ENCODE results near the gene CSAD. TPM values are rescaled to one million over a fixed set of nuclear protein-coding genes. Genes with fewer than 3 reads are reported as not detected.

Gene CSAD
- total and polyA plus RNA-seq, 2 of the 13 experiments (the other 11 are each of a cell fraction or from before 2014, with no cell fraction given), result 7.2 to 23.5 TPM

DNA sequence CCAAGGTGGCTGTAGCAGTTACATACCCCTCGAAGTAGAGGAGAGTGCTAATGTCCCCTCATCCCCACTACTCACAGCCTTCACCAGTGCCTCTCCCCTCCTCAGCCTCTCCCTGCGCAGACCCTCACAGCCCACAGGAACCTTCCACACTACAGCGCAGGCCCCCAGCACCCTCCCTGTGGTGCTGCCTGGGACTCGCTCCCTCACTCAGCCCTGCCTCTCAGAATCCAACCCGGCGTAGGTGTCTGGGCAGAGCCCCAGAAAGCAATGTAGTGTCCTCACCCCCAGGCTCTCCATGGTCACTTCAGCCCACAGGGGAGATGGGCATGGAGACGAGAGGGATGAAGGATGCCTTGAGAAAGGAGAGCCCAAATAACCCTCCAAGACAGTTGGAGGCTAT, 11.1 kb downstream of the CSAD start:
- CTCF ChIA-PET (ENCODE audit: low intra/inter-chr PET ratio, low total read pairs), result no interaction called here
- no peak for DNase-seq (ENCODE audit: low spot score)
- peaks cover 27% of the 10 kb centered on the region for H3K4me1 ChIP-seq (ENCODE audit: insufficient read depth, low read length)
- in situ Hi-C loops (cut with HindIII; ENCODE audit: extremely low pct_ligation_motif_present, low pct_unique_long_range_greater_than_20kb) (no loop called here), intact Hi-C loops (cut with micrococcal nuclease; ENCODE audit: unreplicated experiment) (no loop called here)
- no peak for FAIRE-seq
- POLR2A ChIA-PET, result no interaction called here
- TF ChIP-seq SIX1 (CRISPR knock-in tag; IDR thresholded peaks at IDR 0.05; ENCODE audit: borderline replicate concordance) (no peak), NFE2L2 (IDR thresholded peaks at IDR 0.05; ENCODE audit: low read length) (no peak), ZNF839 (CRISPR knock-in tag; IDR thresholded peaks at IDR 0.05; ENCODE audit: borderline replicate concordance) (no peak), FOSL2 (CRISPR knock-in tag; IDR thresholded peaks at IDR 0.05) (no peak), THYN1 (CRISPR knock-in tag; IDR thresholded peaks at IDR 0.05; ENCODE audit: borderline replicate concordance, low read depth) (no peak), ETV6 (CRISPR knock-in tag; conservative IDR thresholded peaks at IDR 0.05) (no peak), MAF1 (CRISPR knock-in tag; IDR thresholded peaks at IDR 0.05; ENCODE audit: borderline replicate concordance) (no peak), KLF15 (CRISPR knock-in tag; IDR thresholded peaks at IDR 0.05; ENCODE audit: borderline replicate concordance) (no peak), SIX4 (CRISPR knock-in tag; IDR thresholded peaks at IDR 0.05) (no peak)
- TF ChIP-seq, protein P1, sequence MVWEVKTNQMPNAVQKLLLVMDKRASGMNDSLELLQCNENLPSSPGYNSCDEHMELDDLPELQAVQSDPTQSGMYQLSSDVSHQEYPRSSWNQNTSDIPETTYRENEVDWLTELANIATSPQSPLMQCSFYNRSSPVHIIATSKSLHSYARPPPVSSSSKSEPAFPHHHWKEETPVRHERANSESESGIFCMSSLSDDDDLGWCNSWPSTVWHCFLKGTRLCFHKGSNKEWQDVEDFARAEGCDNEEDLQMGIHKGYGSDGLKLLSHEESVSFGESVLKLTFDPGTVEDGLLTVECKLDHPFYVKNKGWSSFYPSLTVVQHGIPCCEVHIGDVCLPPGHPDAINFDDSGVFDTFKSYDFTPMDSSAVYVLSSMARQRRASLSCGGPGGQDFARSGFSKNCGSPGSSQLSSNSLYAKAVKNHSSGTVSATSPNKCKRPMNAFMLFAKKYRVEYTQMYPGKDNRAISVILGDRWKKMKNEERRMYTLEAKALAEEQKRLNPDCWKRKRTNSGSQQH (CRISPR knock-in tag; IDR thresholded peaks at IDR 0.05; ENCODE audit: low read depth), result no peak
- TF ChIP-seq, protein P2, sequence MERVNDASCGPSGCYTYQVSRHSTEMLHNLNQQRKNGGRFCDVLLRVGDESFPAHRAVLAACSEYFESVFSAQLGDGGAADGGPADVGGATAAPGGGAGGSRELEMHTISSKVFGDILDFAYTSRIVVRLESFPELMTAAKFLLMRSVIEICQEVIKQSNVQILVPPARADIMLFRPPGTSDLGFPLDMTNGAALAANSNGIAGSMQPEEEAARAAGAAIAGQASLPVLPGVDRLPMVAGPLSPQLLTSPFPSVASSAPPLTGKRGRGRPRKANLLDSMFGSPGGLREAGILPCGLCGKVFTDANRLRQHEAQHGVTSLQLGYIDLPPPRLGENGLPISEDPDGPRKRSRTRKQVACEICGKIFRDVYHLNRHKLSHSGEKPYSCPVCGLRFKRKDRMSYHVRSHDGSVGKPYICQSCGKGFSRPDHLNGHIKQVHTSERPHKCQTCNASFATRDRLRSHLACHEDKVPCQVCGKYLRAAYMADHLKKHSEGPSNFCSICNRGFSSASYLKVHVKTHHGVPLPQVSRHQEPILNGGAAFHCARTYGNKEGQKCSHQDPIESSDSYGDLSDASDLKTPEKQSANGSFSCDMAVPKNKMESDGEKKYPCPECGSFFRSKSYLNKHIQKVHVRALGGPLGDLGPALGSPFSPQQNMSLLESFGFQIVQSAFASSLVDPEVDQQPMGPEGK (CRISPR knock-in tag; IDR thresholded peaks at IDR 0.05), result no peak
- TF ChIP-seq, protein P3, sequence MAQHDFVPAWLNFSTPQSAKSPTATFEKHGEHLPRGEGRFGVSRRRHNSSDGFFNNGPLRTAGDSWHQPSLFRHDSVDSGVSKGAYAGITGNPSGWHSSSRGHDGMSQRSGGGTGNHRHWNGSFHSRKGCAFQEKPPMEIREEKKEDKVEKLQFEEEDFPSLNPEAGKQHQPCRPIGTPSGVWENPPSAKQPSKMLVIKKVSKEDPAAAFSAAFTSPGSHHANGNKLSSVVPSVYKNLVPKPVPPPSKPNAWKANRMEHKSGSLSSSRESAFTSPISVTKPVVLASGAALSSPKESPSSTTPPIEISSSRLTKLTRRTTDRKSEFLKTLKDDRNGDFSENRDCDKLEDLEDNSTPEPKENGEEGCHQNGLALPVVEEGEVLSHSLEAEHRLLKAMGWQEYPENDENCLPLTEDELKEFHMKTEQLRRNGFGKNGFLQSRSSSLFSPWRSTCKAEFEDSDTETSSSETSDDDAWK (CRISPR knock-in tag; IDR thresholded peaks at IDR 0.05), result no peak
- TF ChIP-seq, protein P4, sequence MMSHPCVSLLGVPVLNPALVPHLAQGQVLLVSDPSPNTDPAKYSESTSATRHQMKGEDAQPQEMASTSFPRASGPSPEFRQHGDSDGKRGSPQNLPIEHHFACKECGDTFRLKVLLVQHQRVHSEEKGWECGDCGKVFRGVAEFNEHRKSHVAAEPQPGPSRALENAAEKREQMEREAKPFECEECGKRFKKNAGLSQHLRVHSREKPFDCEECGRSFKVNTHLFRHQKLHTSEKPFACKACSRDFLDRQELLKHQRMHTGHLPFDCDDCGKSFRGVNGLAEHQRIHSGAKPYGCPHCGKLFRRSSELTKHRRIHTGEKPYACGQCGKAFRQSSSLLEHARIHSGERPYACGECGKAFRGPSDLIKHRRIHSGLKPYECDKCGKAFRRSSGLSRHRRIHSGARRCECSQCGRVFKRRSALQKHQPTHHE (CRISPR knock-in tag; IDR thresholded peaks at IDR 0.05; ENCODE audit: borderline replicate concordance), result no peak
- TF ChIP-seq, protein P5, sequence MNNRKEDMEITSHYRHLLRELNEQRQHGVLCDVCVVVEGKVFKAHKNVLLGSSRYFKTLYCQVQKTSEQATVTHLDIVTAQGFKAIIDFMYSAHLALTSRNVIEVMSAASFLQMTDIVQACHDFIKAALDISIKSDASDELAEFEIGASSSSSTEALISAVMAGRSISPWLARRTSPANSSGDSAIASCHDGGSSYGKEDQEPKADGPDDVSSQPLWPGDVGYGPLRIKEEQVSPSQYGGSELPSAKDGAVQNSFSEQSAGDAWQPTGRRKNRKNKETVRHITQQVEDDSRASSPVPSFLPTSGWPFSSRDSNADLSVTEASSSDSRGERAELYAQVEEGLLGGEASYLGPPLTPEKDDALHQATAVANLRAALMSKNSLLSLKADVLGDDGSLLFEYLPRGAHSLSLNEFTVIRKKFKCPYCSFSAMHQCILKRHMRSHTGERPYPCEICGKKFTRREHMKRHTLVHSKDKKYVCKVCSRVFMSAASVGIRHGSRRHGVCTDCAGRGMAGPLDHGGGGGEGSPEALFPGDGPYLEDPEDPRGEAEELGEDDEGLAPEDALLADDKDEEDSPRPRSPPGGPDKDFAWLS (CRISPR knock-in tag; IDR thresholded peaks at IDR 0.05; ENCODE audit: borderline replicate concordance), result no peak
- H3K79me2 ChIP-seq (ENCODE audit: insufficient read depth, low read length), result no peaks in the 10 kb centered on the region
- no peak overlapping the region for H2AFZ ChIP-seq (ENCODE audit: low read length)
- ATAC-seq, result no peak
- H3K4me3 ChIP-seq (replicated peaks in 1 of 3; ENCODE audit: insufficient read depth in 1 of 3, low read depth in 2 of 3, low read length in 3 of 3), result no peak overlapping the region
- H3K27ac ChIP-seq (ENCODE audit: extremely low read length, insufficient read depth, low read length), result no peak overlapping the region
- WGBS (ENCODE audit: low lambda C conversion rate), result over 99% methylated on average over 7 of the region's 7 CpGs
- no peak overlapping the region for H3K4me2 ChIP-seq (ENCODE audit: low read depth, low read length)
- no peaks in the 10 kb centered on the region for H4K20me1 ChIP-seq (ENCODE audit: insufficient read depth, low read length)
- H3K36me3 ChIP-seq (replicated peaks in 1 of 2; ENCODE audit: control insufficient read depth in 1 of 2, insufficient read depth in 2 of 2, low read length in 2 of 2), result no peaks in the 10 kb centered on the region
- H3K9ac ChIP-seq (ENCODE audit: insufficient read depth, low read depth, low read length), result no peak overlapping the region
- BruUV-seq (replicated peaks), result no TSS peak
- no peaks in the 10 kb centered on the region for H3K27me3 ChIP-seq (ENCODE audit: control insufficient read depth in 1 of 2, insufficient read depth in 2 of 2, low read length in 2 of 2)
- H3K9me3 ChIP-seq (ENCODE audit: low read length), result no peaks in the 10 kb centered on the region

Data from HepG2 (cell line).